ENCODE data around the gene CTDSP2.
"Not testable (repeated sequence)": the region's sequence is repeated elsewhere in the genome, so short reads cannot be mapped to it uniquely, and the experiment has no call there.

The CTDSP2 gene

GRCh38 chr12:57852200-57852599 lies 5.7 kb upstream of the CTDSP2 start:
- no peak for DNase-seq

- DNase-seq, result no peak
Observed at GRCh38 chr12:57851552-57851951, 5.0 kb upstream of the CTDSP2 start.

GRCh38 chr12:57850854-57851430 lies 4.4 kb upstream of the CTDSP2 start:
- DNase-seq, result no peak

- DNase-seq, result not testable (repeated sequence)
Observed at GRCh38 chr12:57849447-57849846, 2.9 kb upstream of the CTDSP2 start.

- no peak for DNase-seq
Observed at GRCh38 chr12:57849035-57849434, 2.5 kb upstream of the CTDSP2 start.

GRCh38 chr12:57848208-57848607 lies 1.7 kb upstream of the CTDSP2 start:
- DNase-seq, result no peak

GRCh38 chr12:57846285-57846576 lies 298 bp downstream of the CTDSP2 start:
- no peak for DNase-seq

- peak; percentile 83 to 91 for DNase-seq
Observed at GRCh38 chr12:57845478-57846284, 848 bp downstream of the CTDSP2 start.

- DNase-seq, result peak in 1 of 2 donors; percentile 58
Observed at GRCh38 chr12:57844709-57845477, 1.6 kb downstream of the CTDSP2 start.

GRCh38 chr12:57842342-57843294 lies 3.9 kb downstream of the CTDSP2 start:
- no peak for DNase-seq

- DNase-seq, result no peak
Observed at GRCh38 chr12:57841445-57841844, 5.1 kb downstream of the CTDSP2 start.

GRCh38 chr12:57840726-57841125 lies 5.8 kb downstream of the CTDSP2 start:
- no peak for DNase-seq

GRCh38 chr12:57839996-57840395 lies 6.5 kb downstream of the CTDSP2 start:
- DNase-seq, result no peak

GRCh38 chr12:57838594-57839302 lies 7.8 kb downstream of the CTDSP2 start:
- no peak for DNase-seq

GRCh38 chr12:57837864-57838562 lies 8.5 kb downstream of the CTDSP2 start:
- DNase-seq, result no peak

GRCh38 chr12:57836442-57837375 lies 9.8 kb downstream of the CTDSP2 start:
- DNase-seq, result peak in 1 of 2 donors; percentile 30

GRCh38 chr12:57835366-57836288 lies 10.9 kb downstream of the CTDSP2 start:
- DNase-seq, result no peak

- no peak for DNase-seq
Observed at GRCh38 chr12:57834086-57834876, 12.2 kb downstream of the CTDSP2 start.
